ENCODE measurements around the gene SERHL2.
A peak's percentile ranks its signal among the peaks of the same experiment; 100 is the strongest.
"Not testable (repeated sequence)": the region's sequence is repeated elsewhere in the genome, so short reads cannot be mapped to it uniquely, and the experiment has no call there.

SERHL2 gene

GRCh38 chr22:42607641-42608040 lies 53.9 kb downstream of the SERHL2 start:
- not testable (repeated sequence) for DNase-seq (ENCODE audit: low read depth, low spot score)

- no peak for DNase-seq (ENCODE audit: low read depth, low spot score)
Observed at GRCh38 chr22:42608136-42608822, 54.5 kb downstream of the SERHL2 start.

DNA sequence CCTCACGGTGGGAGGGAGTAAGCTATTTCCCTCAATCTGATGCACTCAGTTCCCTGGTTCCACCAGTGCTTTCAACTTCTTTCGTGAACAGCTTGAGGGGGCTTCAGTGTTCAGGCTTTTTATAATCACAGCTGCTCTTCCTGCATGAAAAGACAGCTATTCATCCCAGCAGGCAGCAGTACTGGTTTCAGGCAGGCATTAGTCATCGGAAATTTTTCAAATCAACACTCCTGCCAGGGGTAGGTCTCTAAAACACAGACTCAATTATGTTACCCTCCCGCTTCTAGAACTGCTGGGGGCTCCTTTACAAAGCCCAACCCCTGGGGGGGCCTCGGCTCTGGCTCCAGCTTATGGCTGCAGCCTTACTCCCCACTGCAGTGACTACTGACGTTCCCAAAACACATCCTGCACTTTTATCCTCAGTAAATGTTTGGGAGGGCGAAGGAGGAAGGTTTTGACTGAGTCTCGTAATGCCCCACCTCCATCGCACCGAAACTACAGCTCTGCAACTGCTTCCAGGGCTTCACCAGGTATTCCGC lies 55.1 kb downstream of the SERHL2 start:
- peak; percentile 81 for DNase-seq (ENCODE audit: low read depth, low spot score)

DNA sequence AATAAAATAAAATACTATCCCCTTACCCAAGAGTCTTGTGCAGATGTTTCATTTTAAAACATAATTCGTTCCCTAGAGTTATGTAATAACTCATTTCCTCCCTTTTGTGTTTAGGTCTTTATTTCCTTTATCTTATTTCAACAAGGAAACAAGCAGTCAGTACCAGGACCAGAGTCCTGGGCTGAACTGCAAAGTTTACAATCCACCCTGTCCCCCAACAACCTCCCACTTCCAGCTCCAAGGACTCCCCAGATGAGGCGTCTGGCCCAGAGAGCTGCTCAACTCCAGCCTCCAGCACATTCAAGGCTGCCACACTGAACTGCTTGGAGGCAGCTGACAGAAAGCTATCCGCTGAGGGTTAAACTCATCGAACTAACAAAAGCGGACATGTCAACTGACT lies 56.4 kb downstream of the SERHL2 start:
- no peak for DNase-seq (ENCODE audit: low read depth, low spot score)

DNA sequence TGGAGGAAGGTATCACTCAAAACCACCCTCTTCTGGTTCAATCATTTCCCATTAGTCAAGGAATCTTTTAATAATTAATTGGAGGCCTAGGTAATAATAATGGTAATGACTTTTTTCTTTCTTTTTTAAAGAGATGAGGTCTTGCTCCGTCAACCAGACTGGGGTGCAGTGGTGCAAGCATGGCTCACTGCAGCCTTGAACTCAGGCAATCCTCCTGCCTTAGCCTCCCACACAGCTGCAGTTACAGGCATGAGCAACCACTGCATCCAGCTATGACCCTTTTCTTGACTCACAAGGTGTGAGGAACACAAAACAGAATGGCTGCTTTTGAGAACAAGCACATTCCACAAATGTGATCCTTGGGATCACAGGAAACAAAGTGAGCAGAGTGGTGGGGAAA lies 57.3 kb downstream of the SERHL2 start:
- no peak for DNase-seq (ENCODE audit: low read depth, low spot score)

GRCh38 chr22:42612336-42612735 lies 58.6 kb downstream of the SERHL2 start:
- DNase-seq (ENCODE audit: low read depth, low spot score), result no peak

DNA sequence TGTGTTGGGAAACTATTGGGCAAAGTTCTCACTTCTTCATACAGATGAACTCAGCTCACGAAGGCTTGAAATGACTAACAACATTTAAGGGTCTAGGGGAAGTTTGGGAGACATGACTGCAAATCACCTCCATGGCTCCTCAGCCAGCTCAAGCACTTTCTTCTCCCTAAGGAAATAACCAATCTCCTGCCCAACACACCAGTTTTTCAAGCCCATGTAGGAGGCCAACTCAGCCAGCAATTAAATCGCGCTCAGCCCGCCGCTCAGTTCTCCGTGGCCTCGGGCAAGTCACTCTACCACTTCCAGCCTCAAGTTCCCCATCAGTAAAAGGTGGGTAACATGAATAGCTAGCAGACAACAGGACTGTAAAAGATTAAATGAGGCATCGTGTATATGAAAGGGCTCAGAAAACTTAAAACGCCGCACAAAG lies 60.1 kb downstream of the SERHL2 start:
- DNase-seq (ENCODE audit: low read depth, low spot score), result no peak

GRCh38 chr22:42614312-42615091 lies 60.7 kb downstream of the SERHL2 start, which contains the start of gene POLDIP3:
TSS of gene POLDIP3 (minus strand) at chr22:42614883. CDS start at chr22:42614857, 26 bp downstream.
- DNase-seq (ENCODE audit: low read depth, low spot score), result peak; percentile 98

- DNase-seq (ENCODE audit: low read depth, low spot score), result peak; percentile 94
Observed at GRCh38 chr22:42615092-42615859, 61.5 kb downstream of the SERHL2 start.

DNA sequence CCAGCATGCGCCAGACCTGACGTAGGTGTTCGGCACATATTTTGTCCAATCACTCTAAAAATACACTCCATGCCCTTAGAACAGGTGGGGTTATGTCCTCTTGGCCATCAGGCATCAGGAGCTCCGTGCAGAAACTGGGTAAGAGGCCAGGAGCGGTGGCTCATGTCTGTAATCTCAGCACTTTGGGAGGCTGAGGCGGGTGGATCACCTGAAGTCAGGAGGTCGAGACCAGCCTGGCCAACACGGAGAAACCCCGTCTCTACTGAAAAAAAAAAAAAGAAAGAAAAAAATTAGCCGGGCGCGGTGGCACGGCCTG lies 62.1 kb downstream of the SERHL2 start:
- DNase-seq (ENCODE audit: low read depth, low spot score), result not testable (repeated sequence)

DNA sequence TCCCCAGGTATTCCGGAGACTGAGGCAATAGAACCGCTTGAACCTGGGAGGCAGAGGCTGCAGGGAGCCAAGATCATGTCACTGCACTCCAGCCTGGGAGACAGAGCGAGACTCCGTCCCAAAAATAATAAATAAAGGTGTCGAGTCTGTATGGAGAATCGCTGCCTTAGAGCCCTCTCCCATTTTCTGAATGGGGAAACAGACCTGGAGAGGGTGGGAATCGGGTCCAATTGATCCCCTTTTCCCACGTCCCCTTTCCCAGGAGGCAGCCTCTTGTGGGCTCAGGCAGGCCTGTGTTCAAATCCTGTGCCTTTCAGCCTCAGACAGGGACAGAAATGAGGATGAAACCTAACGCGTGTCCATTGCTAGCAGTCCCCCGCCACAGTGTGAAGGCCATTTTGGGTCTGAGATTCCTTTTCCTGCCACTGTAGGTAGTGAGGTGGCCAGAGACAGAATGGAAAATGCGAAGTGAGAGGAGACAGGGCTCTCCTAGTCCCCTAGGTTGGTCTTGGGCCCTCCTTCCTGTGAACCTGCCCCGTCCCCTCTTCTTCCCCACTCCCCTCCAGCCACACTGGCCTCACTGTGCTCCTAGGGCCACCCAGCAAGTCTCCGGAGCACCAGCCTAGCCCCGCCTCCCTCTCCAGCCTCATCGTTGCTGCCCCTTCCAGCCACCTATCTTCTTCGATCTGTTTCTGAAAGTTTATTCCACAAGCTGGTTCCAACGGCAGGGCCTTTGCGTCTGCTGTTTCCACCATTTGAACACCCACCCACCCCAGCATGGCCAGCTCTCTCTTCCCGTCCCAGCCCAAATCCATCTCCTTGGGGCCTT lies 63.6 kb downstream of the SERHL2 start:
- DNase-seq (ENCODE audit: low read depth, low spot score), result no peak

DNA sequence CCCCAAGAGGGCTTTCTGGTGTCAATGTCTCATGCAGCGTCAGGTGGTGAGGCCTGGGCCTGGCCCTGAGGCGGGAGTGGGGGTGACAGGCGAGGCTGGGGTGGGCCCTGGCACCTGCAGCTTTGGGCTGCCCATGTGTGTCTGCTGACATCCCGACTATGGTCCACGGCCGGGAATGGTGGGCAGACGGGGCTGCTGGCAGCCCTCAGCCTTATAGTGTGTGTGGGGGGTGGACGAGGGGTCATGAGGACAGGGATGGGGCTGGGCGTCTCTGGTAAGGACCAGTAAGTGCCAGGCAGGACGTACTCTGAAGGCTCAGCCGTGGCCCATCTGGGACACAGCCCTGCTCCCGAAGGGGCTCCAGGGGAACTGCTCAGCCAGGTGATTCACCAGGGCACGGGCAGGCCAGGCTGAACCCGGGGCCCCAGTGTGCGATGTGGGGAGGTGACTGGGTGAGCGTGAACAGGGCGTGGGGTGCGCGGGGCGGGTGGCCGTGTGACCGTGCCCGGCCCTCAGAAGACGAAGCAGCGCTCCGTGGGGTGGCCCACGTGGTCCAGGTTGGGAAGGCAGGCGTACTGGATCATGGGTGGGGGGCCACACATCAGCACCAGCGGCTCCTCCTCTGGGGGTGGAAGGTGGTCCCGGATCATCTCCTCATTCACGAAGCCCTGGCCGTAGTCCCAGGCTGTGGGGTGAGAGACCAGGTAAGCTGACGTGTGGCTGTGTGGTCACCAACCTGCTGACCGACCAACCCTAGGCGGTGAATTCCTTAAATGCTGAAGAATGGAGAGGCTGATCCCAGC lies 65.7 kb downstream of the SERHL2 start:
- no peak for DNase-seq (ENCODE audit: low read depth, low spot score)

DNA sequence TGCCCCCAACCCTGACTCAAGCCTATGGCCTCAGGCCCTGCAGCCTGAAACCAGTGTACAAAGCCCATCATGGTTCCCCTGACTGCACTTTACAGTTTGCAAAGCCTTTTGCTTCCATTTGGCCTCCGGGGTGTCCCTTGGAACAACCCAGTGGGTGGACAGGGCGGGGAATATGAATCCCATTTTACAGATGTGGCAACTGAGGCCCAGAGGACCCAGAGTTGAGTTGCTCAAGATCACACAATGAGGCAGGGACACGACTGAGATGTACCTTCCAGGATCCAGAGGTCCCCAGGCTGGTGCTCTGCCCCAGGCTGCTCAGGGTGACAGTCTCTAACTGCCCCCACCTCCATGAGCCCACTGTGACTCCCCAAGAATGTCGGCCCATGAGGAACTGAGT lies 66.3 kb downstream of the SERHL2 start:
- DNase-seq (ENCODE audit: low read depth, low spot score), result no peak

DNA sequence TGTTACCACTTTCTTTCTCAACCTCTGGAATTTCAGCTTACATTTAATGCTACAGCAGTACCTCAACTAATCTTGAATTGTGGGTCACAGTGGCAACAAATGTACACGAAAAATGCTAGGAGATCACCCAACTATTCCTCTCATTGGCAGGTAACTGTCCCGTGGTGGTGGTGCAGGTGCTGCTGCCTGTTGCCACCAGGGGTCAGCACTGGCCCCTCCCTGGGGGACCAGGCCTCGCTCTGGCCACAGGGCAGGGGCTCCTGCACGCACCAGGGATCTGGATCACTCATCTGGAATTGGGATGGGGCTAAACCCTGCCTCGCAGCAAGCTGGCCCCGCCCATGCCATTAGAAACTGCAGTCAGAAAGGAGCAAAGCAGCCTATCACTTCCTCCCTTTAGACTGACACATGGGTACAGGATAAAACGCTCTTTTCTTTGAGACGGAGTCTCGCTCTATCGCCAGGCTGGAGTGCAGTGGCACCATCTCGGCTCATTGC lies 67.8 kb downstream of the SERHL2 start:
- no peak for DNase-seq (ENCODE audit: low read depth, low spot score)

- no peak for DNase-seq (ENCODE audit: low read depth, low spot score)
Observed at GRCh38 chr22:42622061-42622710, 68.4 kb downstream of the SERHL2 start.

DNA sequence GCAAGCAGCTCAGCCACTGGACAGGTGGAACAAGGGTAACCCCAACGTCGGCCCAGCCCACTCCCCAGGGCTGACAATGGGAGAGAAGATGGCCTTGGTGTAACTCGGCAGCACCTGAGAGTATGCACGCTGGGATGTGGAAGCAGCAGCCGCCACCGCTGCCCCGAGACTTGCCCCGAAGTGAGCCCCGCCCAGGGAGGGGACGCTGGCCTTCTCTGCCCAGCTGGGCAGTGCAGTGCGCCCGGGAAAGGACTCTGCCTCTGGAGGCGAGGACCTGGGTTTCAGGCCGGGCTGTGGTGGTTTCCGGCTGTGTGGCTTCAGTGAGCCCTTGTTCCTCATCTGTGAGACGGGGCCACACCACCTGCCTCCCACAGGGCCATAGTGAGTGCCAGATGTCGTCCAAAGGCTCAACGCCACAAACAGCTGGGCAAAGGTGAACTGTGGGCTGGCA lies 69.6 kb downstream of the SERHL2 start:
- DNase-seq (ENCODE audit: low read depth, low spot score), result no peak

Data from smooth muscle cell of the brain vasculature (primary cell).